Measurements from ENCODE around the gene REV3L. TPM values are rescaled to one million over a fixed set of nuclear protein-coding genes. Genes with fewer than 3 reads are reported as not detected.

REV3L gene
- total and polyA plus RNA-seq, 9 of the 15 experiments (the other 6 are each of a cell fraction or from before 2014, with no cell fraction given): 5.5 to 24.4 (median 14.4) TPM

DNA sequence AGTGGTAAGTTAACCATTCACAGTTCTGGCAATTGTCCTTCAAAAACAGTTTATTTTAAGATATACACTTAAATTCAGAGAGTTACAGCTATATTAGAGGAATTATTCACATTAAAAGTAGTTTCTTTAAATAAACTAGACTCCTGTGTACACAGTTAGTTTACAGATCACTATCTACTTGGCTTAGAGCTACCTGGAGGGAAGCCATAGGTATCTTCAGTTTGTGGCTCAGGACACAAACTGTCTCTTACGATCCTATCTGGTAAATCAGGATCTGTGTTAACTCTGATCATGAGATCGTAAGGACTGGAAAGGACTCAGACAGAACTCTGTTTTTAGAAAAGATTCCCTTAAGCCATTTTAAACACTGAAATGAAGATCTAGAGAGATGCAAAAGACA, 160.9 kb downstream of the REV3L start:
- no peaks in the 10 kb centered on the region for H3K79me2 ChIP-seq (ENCODE audit: control insufficient read depth, insufficient read depth, low read length)
- intact Hi-C loops (cut with micrococcal nuclease): no loop called here
- CTCF ChIA-PET (ENCODE audit: low intra/inter-chr PET ratio): no interaction called here
- no TSS peak for BruUV-seq (replicated peaks)
- POLR2A ChIA-PET: no interaction called here
- no peaks in the 10 kb centered on the region for H3K9me1 ChIP-seq (ENCODE audit: control insufficient read depth, insufficient read depth, low read length)
- H3K27ac ChIP-seq (ENCODE audit: extremely low read depth, low read depth, low read length): no peak overlapping the region
- FAIRE-seq: no peak
- ATAC-seq: no peak
- no peak overlapping the region for H3K9ac ChIP-seq (ENCODE audit: insufficient read depth in 1 of 2, low read depth in 2 of 2, low read length in 2 of 2)
- no peaks in the 10 kb centered on the region for H4K20me1 ChIP-seq (replicated peaks; ENCODE audit: control insufficient read depth, insufficient read depth, low read length)
- in situ Hi-C loops (cut with MboI): no loop called here
- no peak overlapping the region for H3K4me3 ChIP-seq
- peaks cover 44% of the 10 kb centered on the region; the same call in 2 of the 3 replicates for H3K36me3 ChIP-seq (ENCODE audit: control insufficient read depth, insufficient read depth, low read length)
- H3K27me3 ChIP-seq (ENCODE audit: control insufficient read depth in 2 of 2, insufficient read depth in 2 of 2, low read length in 2 of 2): no peaks in the 10 kb centered on the region
- H3K9me3 ChIP-seq (replicated peaks; ENCODE audit: control insufficient read depth, insufficient read depth, low read depth, low read length): no peaks in the 10 kb centered on the region
- DNase-seq (ENCODE audit: extremely low read depth in 1 of 4, low spot score in 3 of 4): no peak
- WGBS (ENCODE audit: insufficient coverage, low coverage, missing lambda C conversion rate): 78% methylated on average over 2 of the region's 2 CpGs
- no peak overlapping the region for H2AFZ ChIP-seq (ENCODE audit: low read depth, low read length)
- no peak overlapping the region for H3K4me2 ChIP-seq (ENCODE audit: insufficient read depth, low read length)
- no peaks in the 10 kb centered on the region for H3K4me1 ChIP-seq (replicated peaks in 1 of 2; ENCODE audit: control insufficient read depth in 2 of 2, insufficient read depth in 2 of 2, low read length in 2 of 2)
- TF ChIP-seq BCLAF1 (IDR thresholded peaks at IDR 0.05; ENCODE audit: borderline replicate concordance in 1 of 2, control insufficient read depth in 1 of 2, low read depth in 2 of 2, low read length in 1 of 2) (no peak), FIP1L1 (IDR thresholded peaks at IDR 0.05; ENCODE audit: low read depth, low read length, poor library complexity, severe bottlenecking) (no peak), REST (IDR thresholded peaks at IDR 0.05; ENCODE audit: borderline replicate concordance) (no peak), REST (CRISPR knock-in tag; IDR thresholded peaks at IDR 0.05; ENCODE audit: low read depth) (no peak), MEIS2 (IDR thresholded peaks at IDR 0.05; ENCODE audit: partially characterized antibody) (no peak), CBFA2T2 (conservative IDR thresholded peaks at IDR 0.05) (no peak)
- TF ChIP-seq, protein P1, sequence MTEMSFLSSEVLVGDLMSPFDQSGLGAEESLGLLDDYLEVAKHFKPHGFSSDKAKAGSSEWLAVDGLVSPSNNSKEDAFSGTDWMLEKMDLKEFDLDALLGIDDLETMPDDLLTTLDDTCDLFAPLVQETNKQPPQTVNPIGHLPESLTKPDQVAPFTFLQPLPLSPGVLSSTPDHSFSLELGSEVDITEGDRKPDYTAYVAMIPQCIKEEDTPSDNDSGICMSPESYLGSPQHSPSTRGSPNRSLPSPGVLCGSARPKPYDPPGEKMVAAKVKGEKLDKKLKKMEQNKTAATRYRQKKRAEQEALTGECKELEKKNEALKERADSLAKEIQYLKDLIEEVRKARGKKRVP (CRISPR knock-in tag; IDR thresholded peaks at IDR 0.05): no peak
- TF ChIP-seq, protein P2, sequence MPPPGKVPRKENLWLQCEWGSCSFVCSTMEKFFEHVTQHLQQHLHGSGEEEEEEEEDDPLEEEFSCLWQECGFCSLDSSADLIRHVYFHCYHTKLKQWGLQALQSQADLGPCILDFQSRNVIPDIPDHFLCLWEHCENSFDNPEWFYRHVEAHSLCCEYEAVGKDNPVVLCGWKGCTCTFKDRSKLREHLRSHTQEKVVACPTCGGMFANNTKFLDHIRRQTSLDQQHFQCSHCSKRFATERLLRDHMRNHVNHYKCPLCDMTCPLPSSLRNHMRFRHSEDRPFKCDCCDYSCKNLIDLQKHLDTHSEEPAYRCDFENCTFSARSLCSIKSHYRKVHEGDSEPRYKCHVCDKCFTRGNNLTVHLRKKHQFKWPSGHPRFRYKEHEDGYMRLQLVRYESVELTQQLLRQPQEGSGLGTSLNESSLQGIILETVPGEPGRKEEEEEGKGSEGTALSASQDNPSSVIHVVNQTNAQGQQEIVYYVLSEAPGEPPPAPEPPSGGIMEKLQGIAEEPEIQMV (tag; conservative IDR thresholded peaks at IDR 0.05; ENCODE audit: low read depth): no peak
